HepG2 (cell line): ENCODE data around the gene DNMT1. TPM values are rescaled to one million over a fixed set of nuclear protein-coding genes. Genes with fewer than 3 reads are reported as not detected.

Experiments
- CEBPB ChIP-seq: IDR thresholded peaks from 2 replicates; pipeline ENCODE4 v1.6.1; 2011; ENCODE audit warnings: low read depth, low read length, improper control_type of control experiment, borderline replicate concordance
- EEA1 ChIP-seq: sonication (generic); formaldehyde crosslinking; IDR thresholded peaks from 2 replicates; pipeline ENCODE4 v1.5.1; 2020; ENCODE audit warnings: mild to moderate bottlenecking, missing genetic modification reagents, borderline replicate concordance
- ELF1 ChIP-seq: sonication (generic); formaldehyde crosslinking; IDR thresholded peaks from 2 replicates; pipeline ENCODE4 v1.4.0; 2020; ENCODE audit warnings: missing genetic modification reagents
- ELK4 ChIP-seq: sonication (generic); formaldehyde crosslinking; IDR thresholded peaks from 2 replicates; pipeline ENCODE4 v1.9.0; 2021; ENCODE audit warnings: missing genetic modification reagents, borderline replicate concordance
- GFI1 ChIP-seq: sonication (generic); formaldehyde crosslinking; IDR thresholded peaks from 2 replicates; pipeline ENCODE4 v1.5.0; 2020; ENCODE audit warnings: missing genetic modification reagents, mild to moderate bottlenecking, borderline replicate concordance
- HOXA7 ChIP-seq: sonication (generic); formaldehyde crosslinking; IDR thresholded peaks from 2 replicates; pipeline ENCODE4 v1.8.1; 2022; ENCODE audit warnings: mild to moderate bottlenecking, missing genetic modification reagents, moderate library complexity
- IKZF4 ChIP-seq: sonication (generic); formaldehyde crosslinking; IDR thresholded peaks from 2 replicates; pipeline ENCODE4 v1.5.1; 2020; ENCODE audit warnings: borderline replicate concordance, mild to moderate bottlenecking, low read depth, missing genetic modification reagents; ENCODE audit errors: not compliant biosample characterization
- KAT2B ChIP-seq: fragments of 150-350 bp; IDR thresholded peaks from 2 replicates; pipeline ENCODE4 v1.6.1; 2014; ENCODE audit warnings: low read depth, low read length, borderline replicate concordance
- KDM1A ChIP-seq: IDR thresholded peaks from 2 replicates; pipeline ENCODE4 v1.6.1; 2016; ENCODE audit warnings: missing compliant biosample characterization
- KMT2B ChIP-seq: IDR thresholded peaks from 2 replicates; pipeline ENCODE4 v1.6.1; 2016; ENCODE audit warnings: missing genetic modification reagents, missing compliant biosample characterization
- PTBP1 ChIP-seq: fragments of 200-400 bp; formaldehyde crosslinking; IDR thresholded peaks from 2 replicates; pipeline ENCODE4 v1.6.1; 2018; ENCODE audit warnings: low read length, low read depth; ENCODE audit not compliant: poor library complexity, severe bottlenecking
- SATB2 ChIP-seq: sonication (generic); formaldehyde crosslinking; IDR thresholded peaks from 2 replicates; pipeline ENCODE4 v1.5.0; 2020; ENCODE audit warnings: missing genetic modification reagents
- TFDP1 ChIP-seq: IDR thresholded peaks from 2 replicates; pipeline ENCODE4 v1.6.1; 2016; ENCODE audit warnings: missing compliant biosample characterization, missing genetic modification reagents, borderline replicate concordance
- YEATS4 ChIP-seq: sonication (generic); formaldehyde crosslinking; IDR thresholded peaks from 2 replicates; pipeline ENCODE4 v1.4.0; 2020; ENCODE audit warnings: missing genetic modification reagents, borderline replicate concordance
- ZBTB1 ChIP-seq: sonication (generic); formaldehyde crosslinking; IDR thresholded peaks from 2 replicates; pipeline ENCODE4 v1.4.0; 2020; ENCODE audit warnings: missing genetic modification reagents, borderline replicate concordance
- ZBTB46 ChIP-seq: sonication (generic); formaldehyde crosslinking; IDR thresholded peaks from 2 replicates; pipeline ENCODE4 v1.4.0; 2020; ENCODE audit warnings: mild to moderate bottlenecking, missing genetic modification reagents, borderline replicate concordance
- ZNF331 ChIP-seq: sonication (generic); formaldehyde crosslinking; IDR thresholded peaks from 2 replicates; pipeline ENCODE4 v1.4.0; 2020; ENCODE audit warnings: missing genetic modification reagents
- ZNF512B ChIP-seq: sonication (generic); formaldehyde crosslinking; IDR thresholded peaks from 2 replicates; pipeline ENCODE4 v1.5.1; 2020; ENCODE audit warnings: missing genetic modification reagents, mild to moderate bottlenecking, borderline replicate concordance
- ZNF598 ChIP-seq: sonication (generic); formaldehyde crosslinking; IDR thresholded peaks from 2 replicates; pipeline ENCODE4 v1.5.1; 2020; ENCODE audit warnings: mild to moderate bottlenecking, missing genetic modification reagents, borderline replicate concordance
- ZNF788 ChIP-seq: sonication (generic); formaldehyde crosslinking; IDR thresholded peaks from 2 replicates; pipeline ENCODE4 v1.5.0; 2020; ENCODE audit warnings: mild to moderate bottlenecking, missing genetic modification reagents, borderline replicate concordance
- ZNF83 ChIP-seq: sonication (generic); formaldehyde crosslinking; IDR thresholded peaks from 2 replicates; pipeline ENCODE4 v1.4.0; 2020; ENCODE audit warnings: missing genetic modification reagents, mild to moderate bottlenecking, borderline replicate concordance
- ZNF839 ChIP-seq: sonication (generic); formaldehyde crosslinking; IDR thresholded peaks from 2 replicates; pipeline ENCODE4 v1.4.0; 2020; ENCODE audit warnings: missing genetic modification reagents, mild to moderate bottlenecking, borderline replicate concordance
- polyA plus RNA-seq, 8 experiments: library from polyadenylated mRNA; depleted of rRNA in 3 of 8; stranded (reverse) in 7 of 8; unstranded in 1 of 8; fragments of >200 nt; fragmentation: Illumina TruSeq in 4 of 8; extraction: Trizol in 4 of 8; gene quantifications; 2 replicates each; pipeline versions ENCODE4 v1.2.1 to v1.2.3, GENCODE V29; 2011 to 2016; ENCODE audit warnings: low read depth in 4 of 8, missing spikeins in 1 of 8, mixed read lengths in 1 of 8; ENCODE audit not compliant: insufficient read depth in 1 of 8
- total RNA-seq, 5 experiments: library from RNA; depleted of rRNA; stranded (reverse); fragments of >200 nt; fragmentation: Illumina TruSeq; extraction: Trizol; gene quantifications; 2 replicates each; pipeline ENCODE4 v1.2.3, GENCODE V29; 2016; ENCODE audit warnings: low read depth in 1 of 5

DNMT1 gene
- total and polyA plus RNA-seq, 2 of the 13 experiments (the other 11 are each of a cell fraction or from before 2014, with no cell fraction given), result 31.2 to 91.1 TPM

GRCh38 chr19:10194500-10195198 is at the start of gene DNMT1 (continued):
- TF ChIP-seq ZNF512B (CRISPR knock-in tag) (peak; percentile 53; the same call in 1 of the 2 replicates), GFI1 (CRISPR knock-in tag) (peak; percentile 62; the same call in 1 of the 2 replicates), PTBP1 (no peak), CEBPB (no peak), HOXA7 (CRISPR knock-in tag) (no peak), ZNF83 (CRISPR knock-in tag) (0 out of 2 replicates have a peak, but pooled peaks have one; percentile 55), ZBTB46 (CRISPR knock-in tag) (no peak), IKZF4 (CRISPR knock-in tag) (no peak), ZNF839 (CRISPR knock-in tag) (peak; percentile 96), ELF1 (CRISPR knock-in tag) (peak; percentile 4; the same call in 1 of the 2 replicates), SATB2 (CRISPR knock-in tag) (peak; percentile 26; the same call in 1 of the 2 replicates), KMT2B (peak; percentile 68), ZBTB1 (CRISPR knock-in tag) (no peak), ZNF331 (0 out of 2 replicates have a peak, but pooled peaks have one; percentile 28), YEATS4 (CRISPR knock-in tag) (peak; percentile 83), EEA1 (CRISPR knock-in tag) (peak; percentile 88; the same call in 1 of the 2 replicates), ZNF598 (CRISPR knock-in tag) (no peak; the same call in 1 of the 2 replicates), KAT2B (no peak), KDM1A (CRISPR knock-in tag) (no peak), ELK4 (CRISPR knock-in tag) (peak; percentile 69; the same call in 1 of the 2 replicates), ZNF788 (CRISPR knock-in tag) (peak; percentile 67; the same call in 1 of the 2 replicates), TFDP1 (CRISPR knock-in tag) (peak; percentile 84; the same call in 1 of the 2 replicates)
